HG02610 (cell line): ENCODE results near the gene DOCK2.
A peak's percentile ranks its signal among the peaks of the same experiment; 100 is the strongest.
"Not testable (repeated sequence)": the region's sequence is repeated elsewhere in the genome, so short reads cannot be mapped to it uniquely, and the experiment has no call there.

Experiments
- ATAC-seq: cut with Tn5 transposase; IDR thresholded peaks from one replicate; pipeline ENCODE4 v1.9.1; 2021; ENCODE audit warnings: mild to moderate bottlenecking, moderate library complexity; ENCODE audit not compliant: unreplicated experiment

The DOCK2 gene

GRCh38 chr5:169637549-169638121, 560 bp downstream of the DOCK2 start:
- peak; percentile 65 for ATAC-seq

- no peak for ATAC-seq
Measured at GRCh38 chr5:169641253-169641652, 4.2 kb downstream of the DOCK2 start.

- peak; percentile 50 for ATAC-seq
Measured at GRCh38 chr5:169646856-169647255, 9.8 kb downstream of the DOCK2 start.

GRCh38 chr5:169647566-169647965, 10.5 kb downstream of the DOCK2 start:
- ATAC-seq: no peak

GRCh38 chr5:169648725-169649310, 11.7 kb downstream of the DOCK2 start:
- ATAC-seq: no peak

- peak; percentile 19 for ATAC-seq
Measured at GRCh38 chr5:169649486-169649885, 12.4 kb downstream of the DOCK2 start.

DNA sequence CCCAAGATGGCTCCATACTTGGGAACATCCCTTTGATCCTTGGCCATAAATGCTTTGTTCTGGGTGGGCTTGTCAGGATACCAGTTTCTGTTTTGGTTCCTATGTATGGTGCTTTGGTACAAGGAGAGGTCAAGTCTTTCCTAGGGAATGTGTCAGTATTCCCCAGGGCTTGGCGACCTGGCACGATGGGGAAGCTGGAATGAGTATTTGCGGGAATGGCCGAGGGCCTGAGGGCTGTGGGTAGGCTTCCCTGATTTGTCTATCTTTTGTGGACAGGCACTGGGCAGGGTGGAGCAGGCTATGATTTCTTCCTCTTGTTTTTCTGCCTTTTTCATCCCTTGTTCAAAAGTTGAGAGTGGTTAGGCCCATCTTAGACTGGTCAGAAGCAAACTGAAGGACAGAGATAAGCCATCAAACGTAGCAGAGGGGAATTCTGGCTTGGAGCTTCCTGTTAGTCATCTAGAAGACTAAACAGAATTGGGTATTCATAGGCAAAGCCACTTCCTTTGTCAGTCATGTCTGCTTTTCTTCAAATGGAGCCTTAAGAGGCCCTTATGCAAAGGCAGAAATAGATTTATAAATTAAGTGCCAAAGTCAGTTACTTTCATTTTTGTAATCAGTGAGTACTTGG, 13.7 kb downstream of the DOCK2 start:
- peak; percentile 73 for ATAC-seq

GRCh38 chr5:169651526-169651925, 14.5 kb downstream of the DOCK2 start:
- ATAC-seq: no peak

- no peak for ATAC-seq
Measured at GRCh38 chr5:169652057-169652456, 15.0 kb downstream of the DOCK2 start.

GRCh38 chr5:169653091-169653490, 16.0 kb downstream of the DOCK2 start:
- ATAC-seq: no peak

- no peak for ATAC-seq
Measured at GRCh38 chr5:169655353-169655752, 18.3 kb downstream of the DOCK2 start.

- ATAC-seq: peak; percentile 78
Measured at GRCh38 chr5:169656125-169656901, 19.2 kb downstream of the DOCK2 start.

GRCh38 chr5:169657127-169657526, 20.1 kb downstream of the DOCK2 start:
- ATAC-seq: peak; percentile 42

DNA sequence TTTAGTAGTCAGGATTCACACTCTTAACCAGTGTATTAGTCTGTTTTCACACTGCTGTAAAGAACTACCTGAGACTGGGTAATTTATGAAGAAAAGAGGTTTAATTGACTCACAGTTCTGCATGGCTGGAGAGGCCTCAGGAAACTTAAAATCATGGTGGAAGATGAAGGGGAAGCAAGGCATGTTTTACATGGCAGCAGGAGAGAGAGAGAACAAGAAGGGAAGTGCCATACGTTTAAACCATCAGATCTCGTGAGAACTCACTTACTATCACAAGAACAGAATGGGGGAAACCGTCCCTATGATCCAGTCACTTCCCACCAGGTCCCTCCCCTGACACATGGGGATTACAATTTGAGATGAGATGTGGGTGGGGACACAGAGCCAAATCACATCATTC, 25.4 kb downstream of the DOCK2 start:
- ATAC-seq: not testable (repeated sequence)

DNA sequence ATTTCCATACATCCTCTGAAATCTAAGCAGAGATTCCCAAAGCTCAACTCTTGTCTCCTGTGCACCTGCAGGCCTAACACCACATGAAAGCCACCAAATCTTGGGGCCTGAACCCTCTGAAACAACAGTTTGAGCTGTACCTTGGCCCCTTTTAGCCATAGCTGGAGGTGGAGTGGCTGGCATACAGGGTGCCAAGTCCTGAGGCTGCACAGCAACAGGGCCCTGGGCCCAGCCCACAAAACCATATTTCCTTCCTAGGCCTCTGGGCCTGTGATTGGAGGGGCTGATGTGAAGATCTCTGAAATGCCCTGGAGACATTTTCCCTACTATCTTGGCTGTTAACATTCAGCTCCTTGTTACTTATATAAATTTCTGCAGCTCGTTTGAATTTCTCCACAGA, 26.5 kb downstream of the DOCK2 start:
- ATAC-seq: no peak

GRCh38 chr5:169666365-169666764, 29.3 kb downstream of the DOCK2 start:
- no peak for ATAC-seq

- no peak for ATAC-seq
Measured at GRCh38 chr5:169667896-169668674, 31.0 kb downstream of the DOCK2 start.

DNA sequence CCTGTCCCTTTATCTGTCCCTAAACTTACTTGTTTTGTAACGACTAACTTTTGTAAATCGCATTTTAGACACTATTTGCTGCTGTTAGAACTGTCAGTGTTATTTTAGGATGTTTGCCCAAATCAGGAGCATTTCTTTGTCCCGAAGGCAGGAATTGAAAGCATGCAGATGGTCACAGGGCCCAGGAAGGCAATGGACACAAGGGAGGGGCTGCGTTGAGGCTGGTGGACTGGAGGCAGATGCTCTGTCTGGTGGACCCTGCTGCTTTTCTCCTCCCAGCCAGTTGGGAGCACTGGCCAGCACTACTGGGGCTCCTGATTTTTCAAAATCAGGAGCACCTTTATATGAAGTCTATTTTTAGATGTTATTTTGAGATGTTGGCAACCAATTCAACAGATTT, 31.7 kb downstream of the DOCK2 start:
- no peak for ATAC-seq

DNA sequence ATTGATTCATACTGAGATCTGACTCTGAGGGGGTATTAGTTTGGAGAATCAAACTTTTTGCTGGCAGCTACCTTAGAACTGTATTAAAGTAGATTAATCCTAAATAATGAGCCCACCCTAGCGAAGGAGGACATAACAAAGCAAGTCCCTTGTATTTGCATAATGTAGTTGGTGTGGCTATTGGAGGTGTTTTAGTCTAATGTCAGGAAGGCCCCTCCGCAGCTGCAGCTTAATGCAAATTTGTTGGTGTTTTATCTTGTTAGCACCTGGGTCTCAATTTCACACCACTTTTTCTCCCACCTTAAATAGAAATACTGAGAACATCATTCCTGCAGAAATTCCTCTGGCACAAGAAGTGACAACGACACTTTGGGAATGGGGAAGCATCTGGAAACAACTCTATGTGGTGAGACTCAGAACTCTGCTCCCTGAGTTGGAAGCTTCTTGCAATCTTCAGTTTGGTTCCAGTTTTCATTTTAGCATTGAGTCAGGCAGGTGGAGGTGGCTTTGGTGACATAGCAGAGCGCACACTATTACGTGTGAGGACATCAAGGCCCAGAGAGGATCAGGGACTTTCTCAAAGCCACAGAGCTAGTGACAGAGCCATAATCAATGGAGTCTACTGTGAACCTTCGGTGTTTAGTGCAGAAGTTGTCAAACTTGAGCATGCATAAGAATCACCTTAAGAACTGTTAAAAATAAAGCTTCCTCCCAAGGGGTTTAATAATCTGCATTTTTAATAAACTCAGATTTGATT, 33.9 kb downstream of the DOCK2 start:
- ATAC-seq: peak; percentile 99

DNA sequence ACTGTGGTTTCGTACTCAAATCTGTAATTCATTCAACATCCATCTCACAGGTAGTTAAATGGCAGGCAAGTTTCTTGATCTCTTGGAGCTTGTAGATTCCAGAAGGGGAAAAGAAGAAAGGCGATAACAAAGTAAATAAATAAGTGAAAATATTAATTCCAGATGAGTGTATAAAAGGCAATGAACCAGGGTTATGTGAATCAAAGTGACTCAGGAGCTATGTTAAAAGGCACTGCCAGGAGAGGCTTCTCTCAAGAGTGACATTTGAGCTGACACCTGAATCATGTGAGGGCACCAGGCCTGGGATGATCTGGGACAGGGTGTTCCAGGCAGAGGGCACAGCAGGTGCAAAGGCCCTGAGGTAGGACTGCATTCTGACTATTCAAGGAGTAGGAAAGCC, 45.0 kb downstream of the DOCK2 start:
- no peak for ATAC-seq
